GM12891 (cell line): ENCODE results near the gene TRIB2.

Experiments
- POLR2A ChIP-seq: IDR thresholded peaks from 2 replicates; pipeline ENCODE4 v1.6.1; 2011; ENCODE audit warnings: low read depth, low read length, control low read depth
- TAF1 ChIP-seq: IDR thresholded peaks from 2 replicates; pipeline ENCODE4 v1.6.1; 2011; ENCODE audit warnings: low read depth, low read length, control low read depth

DNA sequence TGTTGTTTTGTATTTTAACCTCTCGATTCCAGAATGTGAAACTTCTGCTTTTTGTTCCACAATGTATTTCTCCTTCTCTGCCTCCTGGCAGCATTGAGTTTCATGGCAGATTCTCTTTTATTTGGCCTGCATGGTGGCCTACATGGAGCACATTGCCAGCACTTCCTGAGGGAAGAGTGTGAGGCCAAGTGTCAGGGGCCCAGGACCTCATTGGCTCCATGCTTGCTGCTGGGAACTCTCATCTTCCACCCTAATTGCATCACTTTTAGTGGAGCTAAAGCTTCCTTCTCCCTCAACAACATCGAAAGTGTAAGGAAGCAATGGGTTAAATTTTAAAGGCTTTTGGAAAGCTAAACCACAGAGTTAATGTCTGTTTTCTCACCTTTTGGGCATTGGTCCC, 9.5 kb downstream of the TRIB2 start:
- TF ChIP-seq TAF1 (no peak), POLR2A (no peak)
